K562 (cell line): ENCODE results near the gene NXPH4. TPM values are rescaled to one million over a fixed set of nuclear protein-coding genes. Genes with fewer than 3 reads are reported as not detected.

ENCODE experiments used
- ATAC-seq: fragments of 200-7000 bp; cut with Tn5 transposase; 3 replicates; pipeline ENCODE4 v1.9.1; 2020; ENCODE audit warnings: moderate library complexity
- BruUV-seq: library from RNA; stranded (reverse); fragments of 400-500 nt; replicated peaks from 2 replicates; lab custom pipeline; 2021; lab: Mats Ljungman, UMichigan
- CTCF ChIA-PET: fragments of 300-600 bp; formaldehyde crosslinking; extraction: SDS; loops from one replicate; lab custom pipeline; 2021; ENCODE audit warnings: low intra/inter-chr PET ratio; lab: Yijun Ruan, JAX
- POLR2A ChIA-PET: fragments of 300-600, 350-650 bp; sonication (Branson Sonifier 250); formaldehyde crosslinking; extraction: SDS; loops from one replicate; lab custom pipeline; 2021; ENCODE audit warnings: antibody characterized with exemption, inconsistent platforms; lab: Yijun Ruan, JAX
- DNase-seq, 4 experiments: peaks; one replicate each; pipeline versions ENCODE4 v3.0.0 to v3.0.0-alpha.2; 2011 to 2018; ENCODE audit warnings: low spot score in 3 of 4, mixed read lengths in 3 of 4; ENCODE audit errors: extremely low read depth in 1 of 4
- FAIRE-seq: peaks from 2 replicates; lab custom pipeline; 2011; peaks lifted over from hg19 to GRCh38; lab: Jason Lieb, UNC
- H2AFZ ChIP-seq: 2 replicates; pipeline ENCODE4 v1.6.0; 2011; ENCODE audit warnings: low read depth, low read length, control low read depth, inconsistent platforms
- H3K27ac ChIP-seq: fragments of 200-600 bp; 3 replicates; pipeline ENCODE4 v1.8.0; 2011; ENCODE audit warnings: low read depth, mild to moderate bottlenecking, control low read depth, inconsistent platforms, low read length, moderate library complexity, mixed read lengths; ENCODE audit errors: extremely low read depth
- H3K27me3 ChIP-seq, 2 experiments: fragments of 300-600 bp in 1 of 2; 2 replicates in 1 of 2; 3 replicates in 1 of 2; pipeline versions ENCODE4 v1.6.0 to v1.8.0; 2011; ENCODE audit warnings: inconsistent platforms in 2 of 2, low read length in 2 of 2, mild to moderate bottlenecking in 1 of 2, mixed read lengths in 1 of 2, moderate library complexity in 1 of 2; ENCODE audit not compliant: control insufficient read depth in 2 of 2, insufficient read depth in 2 of 2
- H3K36me3 ChIP-seq: fragments of 300-600 bp; 3 replicates; pipeline ENCODE4 v1.8.0; 2011; ENCODE audit warnings: mild to moderate bottlenecking, low read length, inconsistent platforms; ENCODE audit not compliant: control insufficient read depth, insufficient read depth
- H3K4me1 ChIP-seq, 2 experiments: fragments of 200-600 bp in 1 of 2; replicated peaks in 1 of 2; 2 replicates in 1 of 2; 3 replicates in 1 of 2; pipeline versions ENCODE4 v1.5.1 to v1.8.0; 2011; ENCODE audit warnings: inconsistent platforms in 2 of 2, low read length in 2 of 2, mild to moderate bottlenecking in 1 of 2, mixed read lengths in 1 of 2, moderate library complexity in 1 of 2; ENCODE audit not compliant: control insufficient read depth in 2 of 2, insufficient read depth in 2 of 2
- H3K4me2 ChIP-seq: 2 replicates; pipeline ENCODE4 v1.6.1; 2011; ENCODE audit warnings: low read length, control low read depth, inconsistent platforms, mixed read lengths; ENCODE audit not compliant: insufficient read depth
- H3K4me3 ChIP-seq: fragments of 200-600 bp; sonication (generic), shearing (Covaris generic); 2 replicates; pipeline ENCODE4 v1.5.1; 2016; ENCODE audit warnings: control low read depth, inconsistent platforms
- H3K79me2 ChIP-seq: fragments of 200-600 bp; 3 replicates; pipeline ENCODE4 v1.8.0; 2011; ENCODE audit warnings: low read length, inconsistent platforms; ENCODE audit not compliant: control insufficient read depth, insufficient read depth
- H3K9ac ChIP-seq, 2 experiments: 2 replicates each; pipeline versions ENCODE4 v1.6.0 to v1.6.1; 2011; ENCODE audit warnings: low read depth in 2 of 2, low read length in 2 of 2, control low read depth in 1 of 2, inconsistent platforms in 1 of 2, mild to moderate bottlenecking in 1 of 2, mixed read lengths in 1 of 2; ENCODE audit not compliant: insufficient read depth in 1 of 2
- H3K9me1 ChIP-seq: one replicate; pipeline ENCODE4 v1.6.0; 2011; ENCODE audit warnings: inconsistent platforms, mild to moderate bottlenecking, low read length, moderate library complexity; ENCODE audit not compliant: control insufficient read depth, insufficient read depth
- H3K9me3 ChIP-seq: replicated peaks from 2 replicates; pipeline ENCODE4 v1.5.1; 2011; ENCODE audit warnings: low read depth, low read length, inconsistent platforms; ENCODE audit not compliant: control insufficient read depth, insufficient read depth
- H4K20me1 ChIP-seq: replicated peaks from 2 replicates; pipeline ENCODE4 v1.6.1; 2011; ENCODE audit warnings: low read length, inconsistent platforms, mixed read lengths; ENCODE audit not compliant: control insufficient read depth, insufficient read depth
- C11orf30 ChIP-seq: fragments of 450-650 bp; IDR thresholded peaks from 2 replicates; pipeline ENCODE4 v1.6.1; 2016; ENCODE audit warnings: low read depth, mild to moderate bottlenecking
- KLF13 ChIP-seq: fragments of 450-650 bp; IDR thresholded peaks from 2 replicates; pipeline ENCODE4 v1.6.1; 2016; ENCODE audit warnings: missing genetic modification characterization, low read depth, mild to moderate bottlenecking, missing compliant biosample characterization, moderate library complexity, borderline replicate concordance
- RFX7 ChIP-seq: fragments of 250-450 bp; sonication (Bioruptor Pico); IDR thresholded peaks from 2 replicates; pipeline ENCODE4 v1.5.1; 2021; ENCODE audit warnings: mild to moderate bottlenecking
- ZNF444 ChIP-seq: fragments of 250-450 bp; sonication (Bioruptor Pico); IDR thresholded peaks from 2 replicates; pipeline ENCODE4 v1.4.0; 2020; ENCODE audit warnings: mild to moderate bottlenecking, moderate library complexity
- ZNF79 ChIP-seq: fragments of 250-450 bp; sonication (Bioruptor Pico); IDR thresholded peaks from 2 replicates; pipeline ENCODE4 v1.4.0; 2020; ENCODE audit warnings: low read depth, mild to moderate bottlenecking, moderate library complexity
- ZSCAN32 ChIP-seq: fragments of 450-650 bp; formaldehyde crosslinking; IDR thresholded peaks from 2 replicates; pipeline ENCODE4 v1.4.0; 2020; ENCODE audit warnings: mild to moderate bottlenecking, moderate library complexity
- WGBS: fragments of 100-300 bp; shearing (Covaris generic); methylation state at CpG from one replicate; pipeline ENCODE4 v1.1.6; 2016; ENCODE audit warnings: low coverage, mixed read lengths; ENCODE audit not compliant: insufficient coverage; ENCODE audit errors: missing lambda C conversion rate; 5-methylcytosine and 5-hydroxymethylcytosine counted together
- in situ Hi-C: fragments of 300-500 bp; cut with MboI; formaldehyde crosslinking; loops from 4 replicates; pipeline ENCODE4 v1.15.0; 2018; ENCODE audit warnings: inconsistent platforms, mixed read lengths
- intact Hi-C: fragments of 100-400 bp; cut with micrococcal nuclease; formaldehyde crosslinking; loops from 2 replicates; pipeline ENCODE4 v1.14.2; 2022
- polyA plus RNA-seq, 8 experiments: library from polyadenylated mRNA; depleted of rRNA in 4 of 8; stranded (reverse) in 5 of 8; unstranded in 3 of 8; fragments of >200 nt; fragmentation: Nextera tagmentation in 2 of 8; fragmentation: Illumina TruSeq in 1 of 8; extraction: Ambion mirVana in 2 of 8; extraction: Trizol in 1 of 8; gene quantifications; 2 replicates each; pipeline versions ENCODE4 v1.2.1 to v1.2.3, GENCODE V29; 2011 to 2014; ENCODE audit warnings: inconsistent platforms in 1 of 8, missing spikeins in 1 of 8
- total RNA-seq, 7 experiments: library from RNA; depleted of rRNA in 6 of 7; stranded (reverse); fragments of >200 nt in 6 of 7; fragmentation: Illumina TruSeq in 2 of 7; extraction: Trizol in 2 of 7; gene quantifications; 2 replicates each; pipeline versions ENCODE4 v1.2.1 to v1.2.3, GENCODE V29; 2011 to 2021; ENCODE audit warnings: low replicate concordance in 1 of 7
- TF ChIP-seq, protein P1 (sequence below), 2 experiments: fragments of 200-800 bp in 1 of 2; sonication (Bioruptor generic) in 1 of 2; sonication (generic) in 1 of 2; formaldehyde crosslinking in 1 of 2; IDR thresholded peaks in 1 of 2; conservative IDR thresholded peaks in 1 of 2; 2 replicates each; pipeline versions ENCODE4 v1.5.0 to v1.6.1; 2016 to 2020; ENCODE audit warnings: missing compliant biosample characterization in 1 of 2, missing genetic modification characterization in 1 of 2, missing genetic modification reagents in 1 of 2
- TF ChIP-seq, protein P2 (sequence below): fragments of 450-650 bp; IDR thresholded peaks from 2 replicates; pipeline ENCODE4 v1.6.1; 2016; ENCODE audit warnings: antibody characterized with exemption
- TF ChIP-seq, protein P3 (sequence below): fragments of 450-650 bp; IDR thresholded peaks from 2 replicates; pipeline ENCODE4 v1.6.1; 2017; ENCODE audit warnings: antibody characterized with exemption
- TF ChIP-seq, protein P4 (sequence below): fragments of 200-800 bp; sonication (Bioruptor generic); IDR thresholded peaks from 2 replicates; pipeline ENCODE4 v1.6.1; 2017; ENCODE audit warnings: missing genetic modification characterization, missing compliant biosample characterization
- TF ChIP-seq, protein P5 (sequence below): fragments of 250-450 bp; sonication (Bioruptor Pico); IDR thresholded peaks from 2 replicates; pipeline ENCODE4 v1.5.1; 2021; ENCODE audit warnings: mild to moderate bottlenecking

NXPH4 gene
- total and polyA plus RNA-seq, 9 of the 15 experiments (the other 6 are each of a cell fraction or from before 2014, with no cell fraction given), result 0.49 to 2.7 (median 1.1) TPM; not detected in 4

DNA sequence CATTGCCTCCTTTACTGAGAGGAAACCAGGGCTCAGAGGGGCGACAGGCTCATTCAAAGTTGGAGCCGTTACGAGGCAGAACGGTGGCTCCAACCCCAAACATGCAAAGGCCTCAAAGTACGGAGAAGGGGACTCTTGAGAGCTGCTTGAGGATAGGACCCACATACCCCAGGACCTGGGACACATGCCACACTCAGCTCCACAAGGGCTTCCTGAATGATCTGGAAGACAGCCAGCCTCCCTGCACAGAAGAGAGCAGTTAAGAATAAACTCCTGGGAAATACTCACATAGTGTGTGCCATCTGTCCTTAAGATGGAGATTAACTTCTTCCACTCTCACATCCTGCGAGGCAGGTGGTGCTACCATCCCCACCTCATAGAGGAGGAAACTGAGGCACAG, 26.6 kb upstream of the NXPH4 start:
- Histone ChIP-seq H3K79me2 (no peaks in the 10 kb centered on the region), H3K4me2 (no peak overlapping the region), H3K9ac (no peak overlapping the region), H3K4me3 (no peak overlapping the region), H3K9me3 (no peaks in the 10 kb centered on the region), H3K27me3 (peaks cover 45 to 86% of the 10 kb centered on the region in 2 experiments), H3K36me3 (no peaks in the 10 kb centered on the region), H3K9me1 (peaks cover 3% of the 10 kb centered on the region), H3K4me1 (peaks cover 0 to 53% of the 10 kb centered on the region in 2 experiments; a peak in 2 of 5 replicates), H2AFZ (no peak overlapping the region), H3K27ac (no peak overlapping the region), H4K20me1 (0 out of 2 replicates have a peak, but pooled peaks cover 14% of the 10 kb centered on the region)
- FAIRE-seq, result peak; percentile 40
- no peak for DNase-seq
- no peak for ATAC-seq
- ChIA-PET CTCF (interaction anchor here (0.5 kb wide), 1 partner anchor 23 kb away, joined by 4 read pairs; no protein-coding TSS in a partner anchor), POLR2A (interaction anchor here (0.6 to 2.4 kb wide), 2 partner anchors 17 to 136 kb away, joined by 3 to 6 read pairs; no protein-coding TSS in a partner anchor)
- intact Hi-C loops, result no loop called here
- no TSS peak for BruUV-seq
- TF ChIP-seq, protein P1, sequence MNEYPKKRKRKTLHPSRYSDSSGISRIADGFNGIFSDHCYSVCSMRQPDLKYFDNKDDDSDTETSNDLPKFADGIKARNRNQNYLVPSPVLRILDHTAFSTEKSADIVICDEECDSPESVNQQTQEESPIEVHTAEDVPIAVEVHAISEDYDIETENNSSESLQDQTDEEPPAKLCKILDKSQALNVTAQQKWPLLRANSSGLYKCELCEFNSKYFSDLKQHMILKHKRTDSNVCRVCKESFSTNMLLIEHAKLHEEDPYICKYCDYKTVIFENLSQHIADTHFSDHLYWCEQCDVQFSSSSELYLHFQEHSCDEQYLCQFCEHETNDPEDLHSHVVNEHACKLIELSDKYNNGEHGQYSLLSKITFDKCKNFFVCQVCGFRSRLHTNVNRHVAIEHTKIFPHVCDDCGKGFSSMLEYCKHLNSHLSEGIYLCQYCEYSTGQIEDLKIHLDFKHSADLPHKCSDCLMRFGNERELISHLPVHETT (CRISPR knock-in tag; conservative IDR thresholded peaks at IDR 0.05 in 1 of 2, IDR thresholded peaks at IDR 0.05 in 1 of 2), result no peak
- TF ChIP-seq, protein P2, sequence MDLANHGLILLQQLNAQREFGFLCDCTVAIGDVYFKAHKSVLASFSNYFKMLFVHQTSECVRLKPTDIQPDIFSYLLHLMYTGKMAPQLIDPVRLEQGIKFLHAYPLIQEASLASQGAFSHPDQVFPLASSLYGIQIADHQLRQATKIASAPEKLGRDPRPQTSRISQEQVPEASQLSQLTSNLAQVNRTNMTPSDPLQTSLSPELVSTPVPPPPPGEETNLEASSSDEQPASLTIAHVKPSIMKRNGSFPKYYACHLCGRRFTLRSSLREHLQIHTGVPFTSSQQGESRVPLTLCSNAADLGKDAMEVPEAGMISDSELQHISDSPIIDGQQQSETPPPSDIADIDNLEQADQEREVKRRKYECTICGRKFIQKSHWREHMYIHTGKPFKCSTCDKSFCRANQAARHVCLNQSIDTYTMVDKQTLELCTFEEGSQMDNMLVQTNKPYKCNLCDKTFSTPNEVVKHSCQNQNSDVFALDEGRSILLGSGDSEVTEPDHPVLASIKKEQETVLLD, result no peak
- TF ChIP-seq, protein P3, sequence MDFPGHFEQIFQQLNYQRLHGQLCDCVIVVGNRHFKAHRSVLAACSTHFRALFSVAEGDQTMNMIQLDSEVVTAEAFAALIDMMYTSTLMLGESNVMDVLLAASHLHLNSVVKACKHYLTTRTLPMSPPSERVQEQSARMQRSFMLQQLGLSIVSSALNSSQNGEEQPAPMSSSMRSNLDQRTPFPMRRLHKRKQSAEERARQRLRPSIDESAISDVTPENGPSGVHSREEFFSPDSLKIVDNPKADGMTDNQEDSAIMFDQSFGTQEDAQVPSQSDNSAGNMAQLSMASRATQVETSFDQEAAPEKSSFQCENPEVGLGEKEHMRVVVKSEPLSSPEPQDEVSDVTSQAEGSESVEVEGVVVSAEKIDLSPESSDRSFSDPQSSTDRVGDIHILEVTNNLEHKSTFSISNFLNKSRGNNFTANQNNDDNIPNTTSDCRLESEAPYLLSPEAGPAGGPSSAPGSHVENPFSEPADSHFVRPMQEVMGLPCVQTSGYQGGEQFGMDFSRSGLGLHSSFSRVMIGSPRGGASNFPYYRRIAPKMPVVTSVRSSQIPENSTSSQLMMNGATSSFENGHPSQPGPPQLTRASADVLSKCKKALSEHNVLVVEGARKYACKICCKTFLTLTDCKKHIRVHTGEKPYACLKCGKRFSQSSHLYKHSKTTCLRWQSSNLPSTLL, result no peak
- TF ChIP-seq, protein P4, sequence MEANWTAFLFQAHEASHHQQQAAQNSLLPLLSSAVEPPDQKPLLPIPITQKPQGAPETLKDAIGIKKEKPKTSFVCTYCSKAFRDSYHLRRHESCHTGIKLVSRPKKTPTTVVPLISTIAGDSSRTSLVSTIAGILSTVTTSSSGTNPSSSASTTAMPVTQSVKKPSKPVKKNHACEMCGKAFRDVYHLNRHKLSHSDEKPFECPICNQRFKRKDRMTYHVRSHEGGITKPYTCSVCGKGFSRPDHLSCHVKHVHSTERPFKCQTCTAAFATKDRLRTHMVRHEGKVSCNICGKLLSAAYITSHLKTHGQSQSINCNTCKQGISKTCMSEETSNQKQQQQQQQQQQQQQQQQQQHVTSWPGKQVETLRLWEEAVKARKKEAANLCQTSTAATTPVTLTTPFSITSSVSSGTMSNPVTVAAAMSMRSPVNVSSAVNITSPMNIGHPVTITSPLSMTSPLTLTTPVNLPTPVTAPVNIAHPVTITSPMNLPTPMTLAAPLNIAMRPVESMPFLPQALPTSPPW (CRISPR knock-in tag), result no peak
- TF ChIP-seq ZSCAN32 (CRISPR knock-in tag), result no peak
- no peak for TF ChIP-seq C11orf30
- TF ChIP-seq, protein P5, sequence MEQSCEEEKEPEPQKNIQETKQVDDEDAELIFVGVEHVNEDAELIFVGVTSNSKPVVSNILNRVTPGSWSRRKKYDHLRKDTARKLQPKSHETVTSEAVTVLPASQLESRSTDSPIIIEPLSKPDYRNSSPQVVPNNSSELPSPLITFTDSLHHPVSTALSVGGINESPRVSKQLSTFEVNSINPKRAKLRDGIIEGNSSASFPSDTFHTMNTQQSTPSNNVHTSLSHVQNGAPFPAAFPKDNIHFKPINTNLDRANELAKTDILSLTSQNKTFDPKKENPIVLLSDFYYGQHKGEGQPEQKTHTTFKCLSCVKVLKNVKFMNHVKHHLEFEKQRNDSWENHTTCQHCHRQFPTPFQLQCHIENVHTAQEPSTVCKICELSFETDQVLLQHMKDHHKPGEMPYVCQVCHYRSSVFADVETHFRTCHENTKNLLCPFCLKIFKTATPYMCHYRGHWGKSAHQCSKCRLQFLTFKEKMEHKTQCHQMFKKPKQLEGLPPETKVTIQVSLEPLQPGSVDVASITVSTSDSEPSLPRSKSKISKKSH (CRISPR knock-in tag), result no peak
- TF ChIP-seq KLF13 (tag), result no peak
- TF ChIP-seq RFX7 (CRISPR knock-in tag), result no peak
- no peak for TF ChIP-seq ZNF79 (CRISPR knock-in tag)
- TF ChIP-seq ZNF444 (CRISPR knock-in tag), result no peak
- in situ Hi-C loops, result no loop called here
- 13% methylated on average over 6 of the region's 6 CpGs for WGBS
